Activated CD8-positive, alpha-beta memory T cell treated with anti-CD3 and anti-CD28 coated beads for 48 hours (primary cell): ENCODE measurements around the gene SEC14L3.

Experiments used
- DNase-seq, 3 experiments: peaks; one replicate each; pipeline ENCODE4 v3.0.0-alpha.2; 2020; ENCODE audit warnings: low read depth in 2 of 3, low spot score in 2 of 3

Gene SEC14L3

GRCh38 chr22:30471616-30472318, at the start of gene SEC14L3:
Gene SEC14L3, minus strand, starts transcription at chr22:30472017. Its CDS starts 59 bp downstream, at chr22:30471958.
- DNase-seq, result no peak

- no peak for DNase-seq
Measured at GRCh38 chr22:30519842-30520425, 48.1 kb upstream of the SEC14L3 start.

GRCh38 chr22:30516731-30517130, 44.9 kb upstream of the SEC14L3 start:
- DNase-seq, result no peak

- DNase-seq, result no peak
Measured at GRCh38 chr22:30516273-30516672, 44.5 kb upstream of the SEC14L3 start.

GRCh38 chr22:30514252-30514651, 42.4 kb upstream of the SEC14L3 start:
- DNase-seq, result no peak

- DNase-seq, result no peak
Measured at GRCh38 chr22:30513462-30513861, 41.6 kb upstream of the SEC14L3 start.

- no peak for DNase-seq
Measured at GRCh38 chr22:30511911-30512310, 40.1 kb upstream of the SEC14L3 start.

GRCh38 chr22:30511109-30511508, 39.3 kb upstream of the SEC14L3 start:
- no peak for DNase-seq

- DNase-seq, result no peak
Measured at GRCh38 chr22:30508216-30508615, 36.4 kb upstream of the SEC14L3 start.

GRCh38 chr22:30507670-30508069, 35.9 kb upstream of the SEC14L3 start:
- DNase-seq, result no peak

- DNase-seq, result no peak
Measured at GRCh38 chr22:30506507-30506968, 34.7 kb upstream of the SEC14L3 start.

GRCh38 chr22:30503551-30503950, 31.7 kb upstream of the SEC14L3 start:
- no peak for DNase-seq

- no peak for DNase-seq
Measured at GRCh38 chr22:30502911-30503310, 31.1 kb upstream of the SEC14L3 start.

- no peak for DNase-seq
Measured at GRCh38 chr22:30502153-30502552, 30.3 kb upstream of the SEC14L3 start.

GRCh38 chr22:30500628-30501027, 28.8 kb upstream of the SEC14L3 start:
- DNase-seq, result no peak

- DNase-seq, result no peak
Measured at GRCh38 chr22:30497466-30498150, 25.8 kb upstream of the SEC14L3 start.

GRCh38 chr22:30495041-30495784, 23.4 kb upstream of the SEC14L3 start:
- DNase-seq, result no peak

GRCh38 chr22:30492144-30492543, 20.3 kb upstream of the SEC14L3 start:
- no peak for DNase-seq

GRCh38 chr22:30491381-30491780, 19.6 kb upstream of the SEC14L3 start:
- DNase-seq, result no peak

- DNase-seq, result no peak
Measured at GRCh38 chr22:30490399-30490798, 18.6 kb upstream of the SEC14L3 start.

- DNase-seq, result no peak
Measured at GRCh38 chr22:30488121-30488520, 16.3 kb upstream of the SEC14L3 start.
